Gastrocnemius medialis (tissue), 4 donors: Measurements from ENCODE around the gene CCDC107.
"Not testable (repeated sequence)": the region's sequence is repeated elsewhere in the genome, so short reads cannot be mapped to it uniquely, and the experiment has no call there.

Source experiments
- POLR2A ChIP-seq, 2 donors: fragments of 450-650 bp; IDR thresholded peaks; one replicate each; pipeline ENCODE4 v1.6.1; 2017; ENCODE audit warnings: antibody characterized with exemption in 2 of 2, mild to moderate bottlenecking in 2 of 2, moderate library complexity in 2 of 2
- TF ChIP-seq, protein P1 (sequence below), 5 experiments: fragments of 450-650 bp in 3 of 5; fragments of 200-600 bp in 2 of 5; sonication (generic) in 2 of 5; IDR thresholded peaks in 4 of 5; conservative IDR thresholded peaks in 1 of 5; 1 replicate in 4 of 5; 2 replicates in 1 of 5; pipeline ENCODE4 v1.5.1; 2016 to 2019; ENCODE audit warnings: antibody characterized with exemption in 5 of 5, mild to moderate bottlenecking in 3 of 5, moderate library complexity in 3 of 5

DNA sequence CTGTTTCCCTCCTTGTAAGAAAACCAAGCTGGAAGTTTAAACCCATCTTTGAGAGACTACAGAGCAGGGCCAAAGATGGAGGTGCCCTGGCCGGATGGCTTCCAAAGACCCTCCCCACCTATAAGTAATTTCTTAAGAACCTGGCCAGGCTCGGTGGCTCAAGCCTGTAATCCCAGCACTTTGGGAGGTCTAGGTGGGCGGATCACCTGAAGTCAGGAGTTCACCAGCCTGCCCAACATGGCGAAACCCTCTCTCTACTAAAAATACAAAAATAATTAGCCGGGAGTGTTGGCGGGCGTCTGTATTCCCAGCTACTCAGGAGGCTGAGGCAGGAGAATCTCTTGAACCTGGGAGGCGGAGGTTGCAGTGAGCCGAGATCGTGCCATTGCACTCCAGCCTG lies 12.4 kb upstream of the CCDC107 start:
- TF ChIP-seq, protein P1, sequence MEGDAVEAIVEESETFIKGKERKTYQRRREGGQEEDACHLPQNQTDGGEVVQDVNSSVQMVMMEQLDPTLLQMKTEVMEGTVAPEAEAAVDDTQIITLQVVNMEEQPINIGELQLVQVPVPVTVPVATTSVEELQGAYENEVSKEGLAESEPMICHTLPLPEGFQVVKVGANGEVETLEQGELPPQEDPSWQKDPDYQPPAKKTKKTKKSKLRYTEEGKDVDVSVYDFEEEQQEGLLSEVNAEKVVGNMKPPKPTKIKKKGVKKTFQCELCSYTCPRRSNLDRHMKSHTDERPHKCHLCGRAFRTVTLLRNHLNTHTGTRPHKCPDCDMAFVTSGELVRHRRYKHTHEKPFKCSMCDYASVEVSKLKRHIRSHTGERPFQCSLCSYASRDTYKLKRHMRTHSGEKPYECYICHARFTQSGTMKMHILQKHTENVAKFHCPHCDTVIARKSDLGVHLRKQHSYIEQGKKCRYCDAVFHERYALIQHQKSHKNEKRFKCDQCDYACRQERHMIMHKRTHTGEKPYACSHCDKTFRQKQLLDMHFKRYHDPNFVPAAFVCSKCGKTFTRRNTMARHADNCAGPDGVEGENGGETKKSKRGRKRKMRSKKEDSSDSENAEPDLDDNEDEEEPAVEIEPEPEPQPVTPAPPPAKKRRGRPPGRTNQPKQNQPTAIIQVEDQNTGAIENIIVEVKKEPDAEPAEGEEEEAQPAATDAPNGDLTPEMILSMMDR (IDR thresholded peaks at IDR 0.05 in 4 of 5, conservative IDR thresholded peaks at IDR 0.05 in 1 of 5), result not testable (repeated sequence)
- TF ChIP-seq POLR2A (IDR thresholded peaks at IDR 0.05), result not testable (repeated sequence)
